HCT116 (cell line): ENCODE measurements around the gene PRM1. TPM values are rescaled to one million over a fixed set of nuclear protein-coding genes. Genes with fewer than 3 reads are reported as not detected.

Source experiments
- ATAC-seq: fragments of 200-7000 bp; cut with Tn5 transposase; 2 replicates; pipeline ENCODE4 v1.9.1; 2020; ENCODE audit warnings: mild to moderate bottlenecking, moderate library complexity
- BruUV-seq: library from RNA; stranded (reverse); fragments of 400-500 nt; replicated peaks from 2 replicates; lab custom pipeline; 2021; lab: Mats Ljungman, UMichigan
- CTCF ChIA-PET: fragments of 300-600 bp; sonication (Branson Sonifier 250); formaldehyde crosslinking; loops from one replicate; lab custom pipeline; 2021; ENCODE audit warnings: antibody characterized with exemption; lab: Charles Lee
- POLR2A ChIA-PET: fragments of 300-600, 350-600 bp; sonication (Branson Sonifier 250); formaldehyde crosslinking; loops from one replicate; lab custom pipeline; 2021; ENCODE audit warnings: antibody characterized with exemption; lab: Charles Lee
- RAD21 ChIA-PET, 2 experiments: fragments of 300-600 bp; sonication (Branson Sonifier 250); formaldehyde crosslinking; loops; one replicate each; lab custom pipeline; 2023; ENCODE audit warnings: low total read pairs in 2 of 2; ENCODE audit not compliant: uncharacterized antibody in 2 of 2, unreplicated experiment in 2 of 2, low non-redundant PET in 1 of 2; lab: Charles Lee
- DNase-seq: peaks from one replicate; pipeline ENCODE4 v3.0.0-alpha.2; 2010; ENCODE audit warnings: low read depth, low spot score
- H2AFZ ChIP-seq: fragments of 200-600 bp; shearing (Covaris generic), sonication (generic); 2 replicates; pipeline ENCODE4 v1.6.1; 2017; ENCODE audit warnings: low read depth, mixed run types, mixed read lengths, antibody characterized with exemption, low read length; ENCODE audit not compliant: poor library complexity, severe bottlenecking
- H3K27ac ChIP-seq: 2 replicates; pipeline ENCODE4 v1.5.1; 2012; ENCODE audit warnings: low read depth, low read length
- H3K27me3 ChIP-seq: fragments of 200-600 bp; sonication (generic); 2 replicates; pipeline ENCODE4 v1.6.1; 2016; ENCODE audit warnings: mixed run types, low read length, mixed read lengths; ENCODE audit not compliant: insufficient read depth
- H3K36me3 ChIP-seq, 2 experiments: fragments of 200-500 bp in 1 of 2; fragments of 200-600 bp in 1 of 2; sonication (Bioruptor generic) in 1 of 2; sonication (generic) in 1 of 2; 2 replicates each; pipeline versions ENCODE4 v1.5.1 to v1.6.1; 2014 to 2016; ENCODE audit warnings: low read length in 2 of 2, inconsistent platforms in 1 of 2, mixed read lengths in 1 of 2, mixed run types in 1 of 2; ENCODE audit not compliant: insufficient read depth in 2 of 2, control insufficient read depth in 1 of 2
- H3K4me1 ChIP-seq, 2 experiments: fragments of 200-600 bp in 1 of 2; sonication (generic) in 1 of 2; 2 replicates each; pipeline versions ENCODE4 v1.5.1 to v1.6.1; 2012 to 2017; ENCODE audit warnings: low read length in 2 of 2, inconsistent platforms in 1 of 2, mild to moderate bottlenecking in 1 of 2, mixed read lengths in 1 of 2, mixed run types in 1 of 2, moderate library complexity in 1 of 2; ENCODE audit not compliant: insufficient read depth in 2 of 2, control insufficient read depth in 1 of 2
- H3K4me2 ChIP-seq: fragments of 200-600 bp; sonication (generic); 2 replicates; pipeline ENCODE4 v1.6.1; 2017; ENCODE audit warnings: mixed run types, low read length, mixed read lengths
- H3K4me3 ChIP-seq, 2 experiments: fragments of 200-600 bp in 1 of 2; sonication (generic) in 1 of 2; replicated peaks in 1 of 2; 2 replicates each; pipeline ENCODE4 v1.5.1; 2011 to 2016; ENCODE audit warnings: low read length in 2 of 2, control low read depth in 1 of 2, low read depth in 1 of 2, mild to moderate bottlenecking in 1 of 2, mixed read lengths in 1 of 2, mixed run types in 1 of 2
- H3K79me2 ChIP-seq: fragments of 200-600 bp; sonication (generic); 2 replicates; pipeline ENCODE4 v1.6.1; 2017; ENCODE audit warnings: mild to moderate bottlenecking, mixed run types, low read length, moderate library complexity, mixed read lengths; ENCODE audit not compliant: insufficient read depth
- H3K9ac ChIP-seq: fragments of 200-600 bp; sonication (generic); 2 replicates; pipeline ENCODE4 v1.6.1; 2016; ENCODE audit warnings: low read length, mixed read lengths
- H3K9me2 ChIP-seq: fragments of 200-600 bp; sonication (generic), shearing (Covaris generic); 2 replicates; pipeline ENCODE4 v1.6.1; 2017; ENCODE audit warnings: mixed run types, mild to moderate bottlenecking, moderate library complexity; ENCODE audit not compliant: insufficient read depth
- H3K9me3 ChIP-seq, 2 experiments: fragments of 200-500 bp in 1 of 2; fragments of 200-600 bp in 1 of 2; sonication (Bioruptor generic) in 1 of 2; sonication (generic) in 1 of 2; 2 replicates each; pipeline ENCODE4 v1.6.1; 2014 to 2017; ENCODE audit warnings: low read length in 2 of 2, mixed read lengths in 2 of 2, inconsistent platforms in 1 of 2, low read depth in 1 of 2, mild to moderate bottlenecking in 1 of 2, mixed run types in 1 of 2, moderate library complexity in 1 of 2; ENCODE audit not compliant: control insufficient read depth in 1 of 2, insufficient read depth in 1 of 2
- H4K20me1 ChIP-seq: fragments of 200-600 bp; sonication (generic), shearing (Covaris generic); 2 replicates; pipeline ENCODE4 v1.6.1; 2017; ENCODE audit warnings: mixed run types, mild to moderate bottlenecking, moderate library complexity; ENCODE audit not compliant: insufficient read depth
- CEBPB ChIP-seq: IDR thresholded peaks from 2 replicates; pipeline ENCODE4 v1.6.1; 2012; ENCODE audit warnings: low read depth
- EGR1 ChIP-seq: IDR thresholded peaks from 2 replicates; pipeline ENCODE4 v1.6.1; 2012; ENCODE audit warnings: low read depth
- ELF1 ChIP-seq: IDR thresholded peaks from 2 replicates; pipeline ENCODE4 v1.6.1; 2012; ENCODE audit warnings: low read depth, borderline replicate concordance
- EZH2 ChIP-seq: fragments of 200-600 bp; sonication (generic); IDR thresholded peaks from 2 replicates; pipeline ENCODE4 v1.6.1; 2017; ENCODE audit warnings: antibody characterized with exemption, mixed run types
- EZH2phosphoT487 ChIP-seq: fragments of 200-600 bp; IDR thresholded peaks from 2 replicates; pipeline ENCODE4 v1.6.1; 2018; ENCODE audit warnings: antibody characterized with exemption, borderline replicate concordance
- FOSL1 ChIP-seq: IDR thresholded peaks from 2 replicates; pipeline ENCODE4 v1.6.1; 2012; ENCODE audit warnings: low read depth
- JUND ChIP-seq: IDR thresholded peaks from 2 replicates; pipeline ENCODE4 v1.6.1; 2012
- RAD21 ChIP-seq: IDR thresholded peaks from 2 replicates; pipeline ENCODE4 v1.6.1; 2012; ENCODE audit warnings: low read depth, mild to moderate bottlenecking
- SIN3A ChIP-seq: IDR thresholded peaks from 2 replicates; pipeline ENCODE4 v1.6.1; 2012; ENCODE audit warnings: low read depth
- TCF7L2 ChIP-seq: IDR thresholded peaks from 2 replicates; pipeline ENCODE4 v1.7.0; 2011; ENCODE audit warnings: borderline replicate concordance, inconsistent platforms; ENCODE audit not compliant: insufficient read depth, insufficient read length; ENCODE audit errors: extremely low read depth
- ZFX ChIP-seq: fragments of 450-650 bp; IDR thresholded peaks from 2 replicates; pipeline ENCODE4 v1.6.1; 2017
- ZNF274 ChIP-seq: fragments of 200-500 bp; sonication (Bioruptor generic); IDR thresholded peaks from 2 replicates; pipeline ENCODE4 v1.6.1; 2014; ENCODE audit warnings: mild to moderate bottlenecking, low read depth, low read length, inconsistent platforms
- intact Hi-C: fragments of 100-400 bp; cut with micrococcal nuclease; formaldehyde crosslinking; loops from 2 replicates; pipeline ENCODE4 v1.10.0; 2022
- total RNA-seq: library from RNA; stranded (reverse); gene quantifications from one replicate; pipeline ENCODE4 v1.2.1, GENCODE V29; 2021; ENCODE audit not compliant: unreplicated experiment
- TF ChIP-seq, protein P1 (sequence below): IDR thresholded peaks from 2 replicates; pipeline ENCODE4 v1.6.1; 2012; ENCODE audit warnings: low read depth

Gene PRM1
- total RNA-seq, 1 experiment from 2014 or later, result not detected

DNA sequence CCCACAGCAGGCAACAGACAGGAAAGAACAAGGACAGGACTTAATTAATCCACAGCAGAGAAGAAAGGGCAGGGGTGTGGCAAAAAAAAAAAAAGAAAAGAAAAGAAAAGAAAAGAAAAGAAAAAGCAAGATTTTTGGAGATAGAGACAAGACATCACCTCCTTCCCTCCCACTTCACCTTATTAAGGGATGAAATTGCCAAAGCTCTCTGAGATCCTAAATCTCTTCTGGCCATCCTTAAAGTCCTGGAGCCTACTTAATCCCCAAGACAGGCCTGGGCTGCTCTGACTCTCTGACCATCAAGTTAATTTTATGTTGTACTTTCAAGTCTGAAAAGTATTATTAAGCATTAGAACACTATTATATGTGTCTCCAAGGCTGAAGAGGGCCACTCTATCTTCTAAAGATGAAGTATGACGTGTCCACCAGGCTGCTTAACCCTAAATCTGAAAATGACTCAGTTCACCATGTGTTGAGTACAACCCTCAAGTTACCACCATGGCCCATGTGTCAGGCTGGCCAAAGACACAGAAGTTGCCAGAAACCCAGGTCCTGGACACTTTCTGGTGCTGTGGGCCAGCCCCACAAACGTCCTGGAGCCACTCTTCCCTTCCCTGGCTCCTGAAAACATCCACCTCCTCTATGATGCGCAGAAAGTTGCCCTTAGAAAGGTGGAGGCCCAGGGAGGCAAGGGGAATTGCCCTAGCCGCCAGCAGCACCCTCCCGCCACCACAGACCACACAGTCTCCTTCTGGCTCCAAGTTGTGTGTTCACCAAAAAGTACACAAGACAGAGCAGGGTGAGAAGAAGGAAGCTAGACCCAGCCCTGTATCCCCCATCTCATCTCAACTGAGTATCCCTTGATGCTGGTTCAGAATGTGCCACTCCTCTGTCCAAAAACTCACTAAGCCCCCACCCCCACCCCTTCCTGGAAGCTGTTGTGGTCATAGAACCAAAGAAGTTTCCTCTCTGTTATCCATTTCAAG is 27.8 kb downstream of the PRM1 start:
- ChIA-PET CTCF (interaction anchor here (1.0 kb wide), 1 partner anchor 282 kb away, joined by 5 read pairs; no protein-coding TSS in a partner anchor), POLR2A (interaction anchor here (3.0 to 4.0 kb wide), 2 partner anchors 165 to 282 kb away, joined by 15 to 30 read pairs; no protein-coding TSS in a partner anchor), RAD21 (no interaction called here)
- Histone ChIP-seq H3K4me2 (no peak overlapping the region), H3K27ac (no peak overlapping the region), H3K27me3 (no peaks in the 10 kb centered on the region), H3K4me1 (peaks cover 10 to 31% of the 10 kb centered on the region in 2 experiments; a peak in 3 of 4 replicates), H3K9me3 (no peaks in the 10 kb centered on the region), H3K9ac (no peak overlapping the region), H4K20me1 (no peaks in the 10 kb centered on the region), H3K4me3 (no peak overlapping the region), H2AFZ (no peak overlapping the region), H3K36me3 (no peaks in the 10 kb centered on the region), H3K79me2 (no peaks in the 10 kb centered on the region), H3K9me2 (no peaks in the 10 kb centered on the region)
- intact Hi-C loops, result no loop called here
- ATAC-seq (no peak), DNase-seq (no peak)
- BruUV-seq, result no TSS peak
- no peak for TF ChIP-seq CEBPB
- no peak for TF ChIP-seq EZH2phosphoT487
- TF ChIP-seq RAD21, result no peak
- no peak for TF ChIP-seq ZFX

DNA sequence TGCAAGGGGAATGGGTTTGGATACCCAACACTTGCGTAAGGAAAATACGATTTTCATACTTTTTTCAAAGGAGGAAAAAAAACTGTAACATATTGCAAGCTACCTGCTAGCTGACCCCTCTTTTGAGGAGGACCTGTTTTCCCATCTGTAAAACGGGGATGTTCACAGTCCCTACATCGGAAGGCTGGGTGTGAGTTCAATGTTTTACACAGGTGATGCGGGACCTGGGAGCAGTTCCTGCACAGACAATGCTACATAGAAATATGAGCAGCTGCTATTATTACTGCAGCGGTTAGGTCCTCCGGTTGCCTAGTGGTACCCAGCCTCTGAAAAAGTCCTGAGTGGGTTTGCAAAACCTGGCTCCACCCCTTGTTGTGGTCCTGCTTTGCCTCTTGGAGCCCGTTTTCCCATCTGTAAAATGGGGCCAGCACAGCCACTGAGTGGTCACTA is 28.6 kb downstream of the PRM1 start:
- ChIA-PET POLR2A (no interaction called here), RAD21 (no interaction called here), CTCF (interaction anchor here (1.0 kb wide), 1 partner anchor 281 kb away, joined by 5 read pairs; no protein-coding TSS in a partner anchor)
- no peak overlapping the region for H3K4me2 ChIP-seq
- no peak for DNase-seq
- no peak for ATAC-seq
- H3K79me2 ChIP-seq, result no peaks in the 10 kb centered on the region
- no peaks in the 10 kb centered on the region for H3K36me3 ChIP-seq
- H3K4me1 ChIP-seq, result peaks cover 8 to 30% of the 10 kb centered on the region in 2 experiments; a peak in 3 of 4 replicates
- H3K27me3 ChIP-seq, result no peaks in the 10 kb centered on the region
- H3K9me2 ChIP-seq, result no peaks in the 10 kb centered on the region
- no peak for TF ChIP-seq ZNF274
- TF ChIP-seq, protein P1, sequence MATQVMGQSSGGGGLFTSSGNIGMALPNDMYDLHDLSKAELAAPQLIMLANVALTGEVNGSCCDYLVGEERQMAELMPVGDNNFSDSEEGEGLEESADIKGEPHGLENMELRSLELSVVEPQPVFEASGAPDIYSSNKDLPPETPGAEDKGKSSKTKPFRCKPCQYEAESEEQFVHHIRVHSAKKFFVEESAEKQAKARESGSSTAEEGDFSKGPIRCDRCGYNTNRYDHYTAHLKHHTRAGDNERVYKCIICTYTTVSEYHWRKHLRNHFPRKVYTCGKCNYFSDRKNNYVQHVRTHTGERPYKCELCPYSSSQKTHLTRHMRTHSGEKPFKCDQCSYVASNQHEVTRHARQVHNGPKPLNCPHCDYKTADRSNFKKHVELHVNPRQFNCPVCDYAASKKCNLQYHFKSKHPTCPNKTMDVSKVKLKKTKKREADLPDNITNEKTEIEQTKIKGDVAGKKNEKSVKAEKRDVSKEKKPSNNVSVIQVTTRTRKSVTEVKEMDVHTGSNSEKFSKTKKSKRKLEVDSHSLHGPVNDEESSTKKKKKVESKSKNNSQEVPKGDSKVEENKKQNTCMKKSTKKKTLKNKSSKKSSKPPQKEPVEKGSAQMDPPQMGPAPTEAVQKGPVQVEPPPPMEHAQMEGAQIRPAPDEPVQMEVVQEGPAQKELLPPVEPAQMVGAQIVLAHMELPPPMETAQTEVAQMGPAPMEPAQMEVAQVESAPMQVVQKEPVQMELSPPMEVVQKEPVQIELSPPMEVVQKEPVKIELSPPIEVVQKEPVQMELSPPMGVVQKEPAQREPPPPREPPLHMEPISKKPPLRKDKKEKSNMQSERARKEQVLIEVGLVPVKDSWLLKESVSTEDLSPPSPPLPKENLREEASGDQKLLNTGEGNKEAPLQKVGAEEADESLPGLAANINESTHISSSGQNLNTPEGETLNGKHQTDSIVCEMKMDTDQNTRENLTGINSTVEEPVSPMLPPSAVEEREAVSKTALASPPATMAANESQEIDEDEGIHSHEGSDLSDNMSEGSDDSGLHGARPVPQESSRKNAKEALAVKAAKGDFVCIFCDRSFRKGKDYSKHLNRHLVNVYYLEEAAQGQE, result no peak
- no peak for TF ChIP-seq SIN3A
- no peak for TF ChIP-seq FOSL1
- TF ChIP-seq RAD21, result no peak
- no peak for TF ChIP-seq ELF1
- no peak for TF ChIP-seq JUND
- no peak for TF ChIP-seq EGR1
- TF ChIP-seq EZH2phosphoT487, result no peak
- no peak for TF ChIP-seq EZH2
- no peak for TF ChIP-seq TCF7L2
- no peaks in the 10 kb centered on the region for H4K20me1 ChIP-seq
- BruUV-seq, result no TSS peak
- no peak overlapping the region for H3K27ac ChIP-seq
- no peaks in the 10 kb centered on the region for H3K9me3 ChIP-seq
- H2AFZ ChIP-seq, result no peak overlapping the region
- intact Hi-C loops, result no loop called here
- no peak overlapping the region for H3K4me3 ChIP-seq
- no peak overlapping the region for H3K9ac ChIP-seq
